RPMI7951 (cell line): Measurements from ENCODE around the gene BICC1. TPM values are rescaled to one million over a fixed set of nuclear protein-coding genes. Genes with fewer than 3 reads are reported as not detected.

Experiments
- DNase-seq: peaks from one replicate; pipeline ENCODE4 v3.0.0-alpha.2; 2012; ENCODE audit warnings: low read depth
- total RNA-seq: library from RNA; depleted of rRNA; stranded (reverse); fragments of >200 nt; shearing (Covaris generic); gene quantifications from 2 replicates; pipeline ENCODE4 v1.2.3, GENCODE V29; 2014

Gene BICC1
- total RNA-seq, 1 experiment from 2014 or later: 37.6 TPM

DNA sequence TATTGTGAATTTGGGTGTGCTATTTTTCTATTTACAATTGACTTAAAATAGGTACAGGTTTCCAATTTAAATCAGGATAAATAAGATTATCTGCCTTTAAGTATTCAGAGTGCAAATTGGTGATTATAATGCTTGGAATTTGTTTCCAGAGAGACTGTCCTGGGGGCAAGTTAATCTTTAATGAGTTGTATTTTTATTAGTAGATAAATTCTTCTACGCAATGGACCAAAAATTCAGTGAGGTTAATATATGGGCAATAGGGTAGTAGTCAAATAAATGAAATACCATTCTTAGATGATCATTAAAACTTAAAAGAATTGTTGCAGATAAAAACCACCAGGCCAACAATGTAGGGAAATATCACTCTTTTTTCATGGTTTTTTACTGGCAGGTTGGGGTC, 3.4 kb downstream of the BICC1 start:
- no peak for DNase-seq

DNA sequence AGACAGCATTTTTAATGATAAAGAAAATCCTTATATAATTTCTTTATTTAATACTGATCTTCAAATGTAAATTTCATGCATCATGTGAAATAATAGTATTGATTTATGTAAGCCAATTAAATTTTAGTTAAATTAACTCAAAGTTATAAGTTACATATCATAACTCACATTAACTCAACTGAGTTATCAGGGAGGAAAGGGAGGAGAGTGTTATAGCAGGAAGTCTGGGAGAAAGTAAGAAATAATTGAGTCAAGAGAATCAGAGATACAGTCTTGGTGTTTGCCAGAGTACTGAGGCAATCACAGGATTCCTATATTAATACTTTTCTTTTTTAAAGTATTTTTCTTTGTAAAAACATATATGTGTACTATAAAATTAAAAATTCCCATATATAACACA, 4.0 kb downstream of the BICC1 start:
- no peak for DNase-seq

DNA sequence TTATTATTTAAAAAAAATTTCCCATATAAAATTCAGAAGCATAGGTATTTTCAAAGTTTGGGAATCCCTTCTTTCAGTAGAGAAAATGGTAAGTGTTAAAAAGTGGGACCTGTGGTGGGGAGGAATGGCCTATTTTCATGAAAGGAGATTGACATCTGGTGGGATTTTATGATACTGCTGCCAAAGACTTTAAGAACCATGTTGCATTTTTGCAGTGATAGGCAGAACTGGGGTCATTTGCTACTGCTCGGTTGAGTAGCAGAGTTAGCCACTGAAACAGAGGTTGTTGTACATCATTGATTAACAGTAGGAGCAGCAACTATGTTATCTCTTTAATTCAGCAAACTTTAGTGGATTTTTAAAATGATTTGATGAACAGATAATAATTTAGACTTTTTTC, 4.4 kb downstream of the BICC1 start:
- no peak for DNase-seq

DNA sequence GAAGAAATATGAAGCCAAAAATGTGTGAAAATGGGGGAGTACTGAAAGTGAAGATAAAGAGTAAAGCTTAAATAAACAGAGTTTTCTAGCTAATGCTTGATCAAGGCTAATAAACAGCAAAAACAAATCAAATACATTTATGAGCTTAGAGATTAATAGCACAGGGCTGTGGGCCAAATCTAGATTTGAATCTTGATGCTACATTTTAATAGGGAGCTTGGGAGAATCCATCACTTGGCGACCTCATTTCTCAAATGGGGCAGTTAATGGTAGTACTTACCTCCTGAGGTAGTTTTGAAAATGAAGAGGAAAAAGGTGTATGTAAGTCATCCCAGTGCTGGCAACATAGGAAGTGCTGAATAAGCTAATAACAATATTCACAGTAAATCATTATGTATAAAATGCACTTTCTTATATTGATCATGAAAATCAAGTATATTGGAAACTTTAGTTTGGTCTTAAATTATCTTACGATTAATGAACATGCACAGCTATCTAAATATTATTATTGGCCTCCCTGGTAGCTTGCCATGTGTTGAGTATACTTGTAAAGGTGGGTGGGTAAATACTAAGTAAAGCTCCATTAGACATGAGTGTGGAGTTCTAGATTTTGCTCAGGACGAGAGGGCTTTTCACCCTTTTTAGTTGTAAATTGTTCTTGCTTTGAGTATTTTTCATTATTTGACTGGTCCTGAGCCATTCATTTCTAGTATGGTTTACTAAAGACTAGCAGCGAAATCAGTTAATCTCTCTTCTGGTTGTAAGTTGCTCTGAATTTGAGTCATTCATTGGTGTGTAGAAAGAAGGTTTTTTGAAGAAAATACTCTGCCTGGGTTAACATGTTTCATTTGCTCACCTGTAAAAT, 5.1 kb downstream of the BICC1 start:
- DNase-seq: no peak

DNA sequence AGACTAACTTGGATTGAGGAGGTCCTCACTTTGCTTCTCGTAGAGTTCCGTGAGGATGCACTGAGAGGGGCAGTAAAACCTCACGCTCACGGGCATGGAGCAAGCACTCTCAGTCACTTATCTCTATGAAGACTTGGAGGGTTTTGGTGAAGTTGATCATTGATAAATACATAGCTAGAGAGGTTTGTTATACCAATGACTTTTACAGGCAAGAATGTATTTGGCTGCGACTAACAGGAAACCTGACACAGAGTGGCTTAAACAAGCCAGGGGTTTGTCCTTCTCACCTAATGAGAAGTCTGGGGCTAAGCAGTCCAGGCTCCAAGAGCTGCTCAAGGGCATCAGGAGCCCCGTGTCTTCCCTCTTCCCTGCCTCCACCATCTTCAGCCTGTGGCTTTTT, 6.1 kb downstream of the BICC1 start:
- DNase-seq: no peak

DNA sequence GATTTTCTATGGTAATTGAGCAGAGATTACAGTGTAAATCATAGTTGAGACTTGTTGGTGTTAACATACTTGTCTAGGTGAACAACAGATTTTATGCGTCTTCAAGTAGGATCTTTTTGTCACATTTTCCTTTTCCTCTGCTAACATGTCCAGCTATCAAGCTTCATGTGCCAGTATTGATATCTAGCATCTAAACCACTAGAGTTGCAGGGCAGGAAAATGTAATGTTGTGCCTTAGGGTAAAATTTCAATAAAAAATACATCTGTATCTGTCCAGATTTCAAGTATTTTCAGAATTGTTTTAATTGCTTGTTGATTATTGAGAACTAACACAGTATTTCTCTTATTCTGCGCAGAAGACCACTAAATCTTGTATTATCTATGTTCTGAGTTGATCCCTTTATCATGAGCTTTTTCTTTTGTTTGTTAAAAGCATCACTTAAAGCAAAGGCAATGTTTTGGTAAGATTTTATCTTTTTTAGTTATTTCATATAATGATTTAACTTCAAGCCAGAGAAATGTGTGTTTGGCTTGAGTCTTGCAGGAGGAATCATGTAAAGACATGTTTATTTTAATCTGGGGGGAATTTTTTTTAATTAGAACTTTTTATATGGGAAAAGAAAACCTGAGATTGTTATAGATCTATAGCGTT, 16.5 kb downstream of the BICC1 start:
- DNase-seq: no peak

DNA sequence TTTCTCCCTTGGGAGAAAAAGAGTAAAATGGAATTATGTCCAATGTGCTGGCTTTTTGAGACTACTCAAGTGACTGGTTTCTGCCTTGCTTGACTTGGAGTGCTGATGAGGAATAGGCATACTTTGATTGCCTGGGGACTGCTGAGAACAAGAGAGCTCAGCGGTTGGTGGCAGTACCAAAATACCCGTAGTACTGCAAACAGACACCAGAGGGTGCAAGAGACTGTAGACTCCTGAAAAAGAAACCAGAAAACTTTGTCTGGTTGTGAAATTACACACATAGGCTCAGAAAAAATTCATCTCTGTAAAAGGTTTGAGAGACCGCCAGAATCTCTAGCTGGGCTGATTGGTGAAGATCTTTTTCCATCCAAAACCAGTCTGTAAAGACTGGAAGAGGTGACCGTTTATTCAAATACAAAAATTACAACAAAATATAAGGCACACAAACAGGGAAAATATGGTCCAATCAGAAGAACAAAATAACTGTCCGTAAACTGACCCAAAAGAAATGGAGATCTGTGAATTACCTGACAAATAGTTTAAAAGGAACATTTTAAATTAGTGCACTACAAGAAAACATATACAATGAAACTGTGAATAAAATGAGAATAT, 18.5 kb downstream of the BICC1 start:
- DNase-seq: peak; percentile 80

DNA sequence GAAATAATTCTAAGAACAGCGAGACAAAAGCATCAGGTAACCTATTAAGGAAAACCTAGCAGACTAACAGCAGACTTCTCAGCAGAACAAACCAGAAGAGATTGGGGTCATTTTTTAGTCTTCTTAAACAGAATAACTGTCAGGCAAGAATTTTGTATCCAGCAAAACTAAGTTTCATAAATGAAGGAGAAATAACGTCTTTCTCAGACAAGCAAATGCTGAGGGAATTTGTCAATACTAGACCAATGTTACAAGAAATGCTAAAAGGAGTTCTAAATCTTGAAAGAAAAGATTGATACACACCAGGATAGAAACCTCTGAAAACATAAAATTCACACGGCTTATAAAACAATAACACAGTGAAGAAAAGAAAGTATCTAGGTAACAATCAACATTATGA, 22.6 kb downstream of the BICC1 start:
- no peak for DNase-seq

DNA sequence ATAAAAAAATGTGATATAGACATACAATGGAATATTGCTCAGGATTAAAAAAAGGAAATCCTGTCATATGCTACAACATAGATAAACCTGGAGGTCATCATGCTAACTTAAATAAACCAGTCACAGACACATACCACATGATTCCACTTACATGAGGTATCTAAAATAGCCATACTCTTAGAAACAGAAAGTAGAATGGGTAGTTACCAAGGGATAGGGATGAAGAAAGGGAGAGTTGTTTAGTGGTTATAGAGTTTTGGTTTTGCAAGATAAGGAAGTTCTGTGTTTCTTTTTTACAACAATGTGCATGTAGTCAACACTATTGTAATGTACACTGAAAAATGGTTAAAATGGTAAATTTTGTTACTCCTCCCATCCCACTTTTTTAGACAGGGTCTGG, 30.5 kb downstream of the BICC1 start:
- DNase-seq: no peak

DNA sequence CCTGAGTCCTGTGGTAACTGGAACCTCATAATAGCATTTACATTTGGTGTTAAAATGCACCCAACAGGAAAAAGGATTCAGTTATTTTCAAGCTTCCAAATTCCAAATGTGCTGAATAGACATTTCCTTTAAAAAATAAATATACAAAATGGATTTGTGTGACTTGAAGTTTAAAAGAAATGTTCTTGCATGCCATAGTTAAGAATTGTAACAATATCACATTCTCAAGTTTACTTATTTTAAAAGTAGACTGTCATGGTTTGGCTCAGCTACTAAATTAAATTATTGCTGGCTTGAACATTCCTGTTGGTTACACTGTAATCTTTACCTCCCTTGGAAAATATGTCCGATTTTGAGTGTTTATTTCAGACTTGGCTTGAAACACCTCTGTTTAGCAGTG, 31.5 kb downstream of the BICC1 start:
- DNase-seq: no peak

DNA sequence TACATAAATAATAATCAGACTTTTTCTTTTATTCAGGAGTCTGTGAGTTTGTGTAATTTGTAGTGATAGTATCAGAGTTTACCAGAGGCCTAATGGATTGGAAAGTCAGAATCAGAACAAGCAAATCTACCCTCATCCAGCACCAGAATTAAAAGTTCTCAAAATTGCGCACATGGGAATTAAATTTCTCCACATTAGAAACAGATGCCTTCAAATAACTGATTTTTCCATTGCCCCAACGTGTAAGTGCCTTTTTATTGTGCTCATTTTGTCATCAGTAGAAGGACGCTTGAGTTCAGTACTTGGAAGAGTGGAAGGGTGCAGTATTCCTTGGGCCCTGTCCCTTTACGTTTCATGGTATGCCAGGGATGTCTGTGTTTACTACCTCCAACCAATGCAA, 32.8 kb downstream of the BICC1 start:
- DNase-seq: no peak

DNA sequence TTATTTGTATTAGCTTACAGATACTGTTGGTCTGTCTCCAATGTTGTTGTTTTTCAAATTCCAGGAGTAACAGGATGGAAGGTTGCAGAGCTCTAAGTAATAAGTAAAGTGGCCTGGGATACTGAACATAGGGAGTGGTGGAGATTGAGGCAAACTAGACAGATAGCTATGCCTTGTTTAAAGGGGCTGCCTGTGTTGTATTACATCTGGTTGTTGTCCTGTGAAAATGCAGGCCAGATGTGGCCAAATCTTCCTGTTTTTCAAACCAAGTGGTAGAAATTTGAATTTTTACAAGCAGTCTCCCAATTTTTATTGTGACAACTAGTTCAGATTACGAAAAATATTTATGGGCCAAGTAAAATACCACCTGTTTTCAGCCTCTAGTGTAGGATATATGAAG, 33.5 kb downstream of the BICC1 start:
- DNase-seq: no peak

DNA sequence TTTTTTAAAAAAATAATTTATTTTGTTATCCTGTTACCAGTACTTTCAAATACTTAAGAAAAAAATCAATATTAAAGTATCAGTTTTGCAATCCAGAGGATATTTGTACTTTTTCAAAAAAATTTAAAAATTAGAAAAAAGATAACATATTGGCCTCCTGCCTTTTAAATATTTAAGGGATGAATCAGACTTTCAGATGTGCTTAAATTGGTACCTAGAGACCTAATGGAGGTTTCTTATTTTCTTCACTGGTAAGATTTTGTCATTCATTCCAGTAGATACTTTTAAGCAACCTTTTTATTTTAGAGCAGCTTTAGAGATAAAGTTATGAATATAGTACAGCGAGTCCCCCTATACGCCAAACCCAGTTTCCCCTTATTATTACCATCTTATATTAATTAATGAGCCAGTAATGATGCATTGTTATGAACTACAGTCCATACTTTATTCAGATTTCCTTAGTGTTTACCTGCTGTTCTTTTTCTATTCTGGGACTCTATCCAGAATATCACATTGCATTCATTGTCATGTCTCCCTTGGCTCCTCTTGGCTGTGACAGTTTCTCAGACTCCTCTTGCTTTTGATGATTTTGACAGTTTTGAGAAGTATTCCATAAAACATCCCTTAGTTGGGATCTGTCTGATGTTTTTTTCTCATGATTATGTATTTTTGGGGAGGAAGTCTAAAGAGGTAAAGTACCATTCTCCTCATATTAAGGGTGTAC, 34.2 kb downstream of the BICC1 start:
- DNase-seq: no peak

DNA sequence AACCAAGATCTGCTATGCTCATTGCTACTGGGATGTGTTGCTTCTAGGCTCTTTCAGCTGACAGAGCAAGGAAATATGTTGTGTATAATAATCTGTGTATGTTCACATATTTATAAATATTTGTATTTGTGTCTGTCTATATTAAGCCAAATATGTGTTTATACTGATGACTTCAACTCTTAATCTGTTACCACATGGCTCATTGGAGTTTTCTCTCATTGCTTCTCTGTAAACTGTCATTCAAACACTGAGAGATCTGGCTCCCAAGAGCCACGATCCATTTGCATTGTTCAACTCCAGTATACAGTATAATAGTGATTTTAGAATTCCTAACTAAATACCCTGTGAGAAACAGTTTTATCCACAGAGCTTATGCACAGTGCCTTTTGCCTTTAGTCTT, 35.3 kb downstream of the BICC1 start:
- DNase-seq: no peak

DNA sequence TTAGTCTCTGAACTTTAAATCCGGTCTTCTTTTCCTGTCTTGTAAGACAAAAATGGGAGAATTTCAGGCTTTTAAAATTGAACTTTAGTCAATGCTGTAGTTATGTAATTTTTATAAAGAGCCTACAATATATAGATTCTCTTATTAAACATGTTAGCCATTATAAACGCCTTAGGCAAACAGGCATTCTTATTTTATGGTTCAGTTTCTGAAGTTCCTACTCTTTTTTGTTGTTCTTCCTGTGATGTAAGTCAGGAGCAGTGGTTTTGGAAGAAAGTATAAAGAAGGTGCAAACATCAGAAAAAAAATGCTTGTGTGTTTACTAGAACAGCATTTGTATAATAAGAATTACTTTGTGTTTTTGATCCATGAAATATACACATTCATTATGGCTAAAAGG, 41.6 kb downstream of the BICC1 start:
- DNase-seq: no peak

DNA sequence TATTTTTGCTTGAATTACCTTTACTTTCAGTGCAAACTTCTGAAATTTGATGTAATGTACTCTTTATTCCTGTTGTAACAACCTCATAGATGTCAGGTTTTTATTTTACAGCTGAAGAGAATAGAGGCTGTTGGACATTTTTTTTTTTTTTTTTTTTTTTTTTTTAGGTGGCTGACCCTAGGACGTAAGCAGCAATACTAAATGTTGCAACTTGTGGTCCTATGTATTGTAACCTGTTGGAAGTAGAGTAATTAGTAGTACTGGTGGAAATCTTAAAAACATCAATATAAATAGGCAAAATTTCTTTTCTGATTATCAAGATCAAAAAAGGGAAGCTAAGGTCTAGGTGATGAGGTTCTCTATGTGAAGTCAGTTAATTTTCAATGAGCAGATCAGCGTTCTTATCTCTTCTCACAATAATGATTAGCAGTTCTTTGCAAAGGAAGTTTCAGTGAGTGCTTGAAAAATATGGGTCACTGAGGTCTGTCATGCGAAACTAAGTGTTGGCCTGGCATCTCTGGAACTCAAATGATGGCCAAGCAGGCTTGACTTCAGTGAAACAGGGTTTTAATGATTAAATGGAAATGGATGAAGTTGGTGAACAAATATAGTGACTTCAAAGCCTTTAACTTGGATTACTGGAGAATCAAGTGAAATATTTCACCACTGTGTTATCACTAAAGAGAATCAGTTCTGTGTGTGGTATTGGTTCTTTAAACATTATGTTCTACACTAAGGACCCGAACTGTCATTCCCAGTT, 42.7 kb downstream of the BICC1 start:
- DNase-seq: no peak

DNA sequence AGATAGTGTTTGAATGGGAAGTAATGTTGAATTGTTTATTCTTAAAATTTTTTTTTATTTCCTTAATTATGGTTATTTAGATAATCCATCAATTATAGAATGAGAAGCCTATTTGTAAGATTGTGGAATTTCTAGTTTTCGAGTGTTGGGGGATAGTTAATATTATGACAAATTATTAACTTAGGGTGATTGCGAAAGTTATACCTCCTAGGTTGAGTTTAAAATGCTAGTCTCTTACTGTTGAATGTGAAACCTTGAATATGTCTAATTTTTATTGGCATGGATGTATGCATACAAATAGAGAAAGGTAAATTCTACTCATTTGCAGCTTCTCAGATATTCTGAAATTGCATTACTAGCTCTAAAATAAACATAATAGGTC, 43.2 kb downstream of the BICC1 start:
- no peak for DNase-seq

DNA sequence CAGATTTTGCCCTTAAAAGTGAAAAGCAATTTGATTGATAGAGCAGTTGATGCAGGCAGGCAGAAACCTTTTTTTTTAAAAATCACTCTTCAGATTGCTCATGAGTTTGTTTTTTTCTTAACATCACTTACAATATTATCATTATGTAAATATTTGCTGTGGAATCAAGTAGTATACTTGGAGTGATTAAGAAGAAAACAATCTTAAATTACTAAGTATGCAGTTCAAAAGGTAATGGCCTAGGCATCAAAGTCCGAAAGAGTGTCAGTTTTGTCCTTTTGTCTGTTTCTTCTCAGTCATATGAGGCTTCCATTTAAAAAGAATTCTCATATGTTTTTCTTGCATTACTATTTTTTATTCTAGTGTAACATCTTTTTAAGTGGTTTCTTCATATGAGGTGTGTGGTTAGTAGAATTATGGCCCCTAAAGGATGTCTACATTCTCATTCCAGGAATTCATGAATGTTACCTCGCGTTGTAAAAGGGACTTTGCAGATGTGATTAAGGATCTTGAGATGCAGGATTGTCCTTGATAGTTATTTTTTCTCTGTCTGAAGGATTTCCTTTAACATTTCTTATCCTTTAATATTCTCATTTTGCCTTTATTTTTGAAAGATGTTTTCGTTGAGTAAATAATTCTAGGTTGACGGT, 44.0 kb downstream of the BICC1 start:
- no peak for DNase-seq

DNA sequence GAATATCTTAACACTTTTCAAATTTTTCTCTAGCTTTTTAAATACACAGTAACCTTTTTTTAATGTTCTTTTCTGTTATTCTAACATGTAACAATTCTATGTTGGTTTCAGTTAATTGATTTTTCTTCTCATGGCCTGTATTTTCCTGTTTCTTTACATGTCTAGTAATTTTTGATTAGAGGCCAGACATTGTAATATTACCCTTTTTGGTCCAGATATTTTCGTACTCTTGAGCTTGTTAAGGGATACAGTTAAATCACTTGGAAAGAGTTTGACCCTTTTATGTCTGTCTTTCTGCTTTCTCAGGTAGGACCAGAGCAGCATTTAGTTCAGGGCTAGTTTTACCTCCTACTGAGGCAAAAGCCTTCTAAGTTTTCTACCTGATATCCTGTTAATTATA, 45.0 kb downstream of the BICC1 start:
- no peak for DNase-seq

DNA sequence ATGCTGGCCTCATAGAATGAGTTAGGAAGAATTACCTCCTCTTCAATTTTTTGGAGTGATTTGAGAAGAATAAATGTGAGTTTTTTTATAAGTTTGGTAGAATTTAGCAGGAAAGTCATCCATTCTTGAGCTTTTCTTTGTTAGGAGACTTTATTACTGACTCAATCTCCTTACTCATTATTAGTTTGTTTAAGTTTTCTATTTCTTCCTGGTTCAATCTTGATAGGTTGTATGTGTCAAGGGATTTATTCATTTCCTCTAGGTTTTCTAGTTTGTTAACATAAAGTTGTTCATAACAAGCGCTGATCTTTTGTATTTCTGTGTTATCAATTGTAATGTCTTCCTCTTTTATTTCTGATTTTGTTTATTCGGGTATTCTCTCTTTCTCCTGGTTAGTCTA, 47.4 kb downstream of the BICC1 start:
- DNase-seq: no peak

DNA sequence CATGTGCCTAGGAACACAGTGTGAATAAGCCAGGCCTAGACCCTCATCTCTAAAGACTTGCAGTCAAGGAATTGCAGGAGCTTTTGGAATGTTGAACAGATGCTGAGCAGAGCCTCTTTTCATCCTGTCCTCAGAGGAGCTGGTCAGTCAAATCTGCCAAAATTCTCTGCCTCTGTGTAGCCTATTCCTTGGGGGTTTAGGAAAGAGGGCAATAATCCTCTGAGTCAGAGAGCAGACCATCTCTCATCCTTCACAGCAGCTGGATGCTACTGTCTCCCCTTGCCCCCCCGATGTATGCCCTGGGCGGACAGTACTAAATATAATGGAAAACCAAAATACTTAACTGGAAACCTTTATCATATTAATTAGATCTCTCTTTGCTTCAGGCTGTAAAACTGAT, 52.6 kb downstream of the BICC1 start:
- DNase-seq: peak; percentile 55
